GM19324 (cell line): ENCODE measurements around the gene MEGF8.
"Not testable (repeated sequence)": the region's sequence is repeated elsewhere in the genome, so short reads cannot be mapped to it uniquely, and the experiment has no call there.

Experiments used
- ATAC-seq: cut with Tn5 transposase; IDR thresholded peaks from one replicate; pipeline ENCODE4 v1.9.1; 2021; ENCODE audit warnings: mild to moderate bottlenecking, moderate library complexity; ENCODE audit not compliant: unreplicated experiment, low FRiP score

The MEGF8 gene

GRCh38 chr19:42327381-42327780, 1.9 kb downstream of the MEGF8 start:
- no peak for ATAC-seq

- no peak for ATAC-seq
These were observed 2.7 kb downstream of the MEGF8 start for GRCh38 chr19:42328106-42328505.

GRCh38 chr19:42328854-42329253, 3.4 kb downstream of the MEGF8 start:
- ATAC-seq: no peak

GRCh38 chr19:42330241-42330711, 4.8 kb downstream of the MEGF8 start:
- no peak for ATAC-seq

GRCh38 chr19:42331333-42331732, 5.9 kb downstream of the MEGF8 start:
- ATAC-seq: not testable (repeated sequence)

- no peak for ATAC-seq
These were observed 6.6 kb downstream of the MEGF8 start for GRCh38 chr19:42332059-42332458.

- ATAC-seq: no peak
These were observed 7.6 kb downstream of the MEGF8 start for GRCh38 chr19:42333018-42333417.

- no peak for ATAC-seq
These were observed 8.7 kb downstream of the MEGF8 start for GRCh38 chr19:42333975-42334696.

GRCh38 chr19:42334697-42335373, 9.4 kb downstream of the MEGF8 start:
- no peak for ATAC-seq

GRCh38 chr19:42335374-42335936, 10.0 kb downstream of the MEGF8 start:
- ATAC-seq: no peak

GRCh38 chr19:42335971-42336370, 10.5 kb downstream of the MEGF8 start:
- ATAC-seq: no peak

GRCh38 chr19:42339126-42339860, 13.9 kb downstream of the MEGF8 start:
- not testable (repeated sequence) for ATAC-seq

- not testable (repeated sequence) for ATAC-seq
These were observed 14.5 kb downstream of the MEGF8 start for GRCh38 chr19:42339922-42340321.

GRCh38 chr19:42343344-42344110, 18.1 kb downstream of the MEGF8 start:
- no peak for ATAC-seq

GRCh38 chr19:42344336-42344893, 19.0 kb downstream of the MEGF8 start:
- no peak for ATAC-seq

- ATAC-seq: no peak
These were observed 19.9 kb downstream of the MEGF8 start for GRCh38 chr19:42345191-42345812.

GRCh38 chr19:42348211-42348610, 22.8 kb downstream of the MEGF8 start:
- ATAC-seq: no peak

- no peak for ATAC-seq
These were observed 24.1 kb downstream of the MEGF8 start for GRCh38 chr19:42349378-42350107.

GRCh38 chr19:42350417-42350816, 25.0 kb downstream of the MEGF8 start:
- no peak for ATAC-seq
